Testis (tissue), 3 donors: ENCODE data around the gene PSMC6. TPM values are rescaled to one million over a fixed set of nuclear protein-coding genes. Genes with fewer than 3 reads are reported as not detected.

Experiments
- DNase-seq: peaks from one replicate; pipeline ENCODE4 v3.0.0-alpha.2; 2019
- H3K27ac ChIP-seq, 2 donors: fragments of 200-600 bp; sonication (generic); one replicate each; pipeline ENCODE4 v1.5.1; 2019
- H3K27me3 ChIP-seq: fragments of 200-600 bp; sonication (generic); one replicate; pipeline ENCODE4 v1.5.1; 2019
- H3K36me3 ChIP-seq: fragments of 200-600 bp; sonication (generic); one replicate; pipeline ENCODE4 v1.5.1; 2017; ENCODE audit warnings: low read depth; ENCODE audit errors: missing control alignments
- H3K4me1 ChIP-seq: fragments of 200-600 bp; sonication (generic); one replicate; pipeline ENCODE4 v1.5.1; 2019
- H3K4me3 ChIP-seq, 2 donors: fragments of 200-600 bp; sonication (generic); one replicate each; pipeline ENCODE4 v1.5.1; 2017 to 2019
- H3K9me3 ChIP-seq: fragments of 200-600 bp; sonication (generic); one replicate; pipeline ENCODE4 v1.5.1; 2017
- POLR2A ChIP-seq: fragments of 450-650 bp; IDR thresholded peaks from one replicate; pipeline ENCODE4 v1.6.1; 2017; ENCODE audit warnings: antibody characterized with exemption, mild to moderate bottlenecking, moderate library complexity
- WGBS, 2 donors: methylation state at CpG; one replicate each; pipeline ENCODE4 v1.1.5; 2018; 5-methylcytosine and 5-hydroxymethylcytosine counted together
- intact Hi-C: fragments of 100-400 bp; cut with DNase I; formaldehyde crosslinking; loops from one replicate; pipeline ENCODE4 v1.15.1; 2023; ENCODE audit warnings: low total_unique reads
- polyA plus RNA-seq: library from polyadenylated mRNA; stranded (reverse); fragments of 350-450 nt; fragmentation: Illumina TruSeq; extraction: RNeasy Lipid Tissue Mini Kit (QIAGEN cat#74804); gene quantifications from one replicate; pipeline ENCODE4 v1.2.3, GENCODE V29; 2014; ENCODE audit warnings: low read depth, low replicate concordance; ENCODE audit not compliant: insufficient read depth
- total RNA-seq, 2 donors: library from RNA; depleted of rRNA; stranded (reverse); fragments of >200 nt; gene quantifications; one replicate each; pipeline ENCODE4 v1.2.3, GENCODE V29; 2016
- TF ChIP-seq, protein P1 (sequence below), 3 experiments: fragments of 450-650 bp in 2 of 3; fragments of 200-600 bp in 1 of 3; sonication (generic) in 1 of 3; IDR thresholded peaks; one replicate each; pipeline ENCODE4 v1.5.1; 2016 to 2019; ENCODE audit warnings: antibody characterized with exemption in 3 of 3, mild to moderate bottlenecking in 2 of 3, moderate library complexity in 1 of 3

Gene PSMC6
- total and polyA plus RNA-seq, 3 donors from 2014 or later = 45.0 to 75.9 (median 59.0) TPM

- no peaks in the 10 kb centered on the region for H3K4me1 ChIP-seq
- DNase-seq = no peak
- H3K4me3 ChIP-seq = no peak overlapping the region
- H3K27me3 ChIP-seq = no peaks in the 10 kb centered on the region
- H3K36me3 ChIP-seq = no peaks in the 10 kb centered on the region
- no peaks in the 10 kb centered on the region for H3K9me3 ChIP-seq
- TF ChIP-seq, protein P1, sequence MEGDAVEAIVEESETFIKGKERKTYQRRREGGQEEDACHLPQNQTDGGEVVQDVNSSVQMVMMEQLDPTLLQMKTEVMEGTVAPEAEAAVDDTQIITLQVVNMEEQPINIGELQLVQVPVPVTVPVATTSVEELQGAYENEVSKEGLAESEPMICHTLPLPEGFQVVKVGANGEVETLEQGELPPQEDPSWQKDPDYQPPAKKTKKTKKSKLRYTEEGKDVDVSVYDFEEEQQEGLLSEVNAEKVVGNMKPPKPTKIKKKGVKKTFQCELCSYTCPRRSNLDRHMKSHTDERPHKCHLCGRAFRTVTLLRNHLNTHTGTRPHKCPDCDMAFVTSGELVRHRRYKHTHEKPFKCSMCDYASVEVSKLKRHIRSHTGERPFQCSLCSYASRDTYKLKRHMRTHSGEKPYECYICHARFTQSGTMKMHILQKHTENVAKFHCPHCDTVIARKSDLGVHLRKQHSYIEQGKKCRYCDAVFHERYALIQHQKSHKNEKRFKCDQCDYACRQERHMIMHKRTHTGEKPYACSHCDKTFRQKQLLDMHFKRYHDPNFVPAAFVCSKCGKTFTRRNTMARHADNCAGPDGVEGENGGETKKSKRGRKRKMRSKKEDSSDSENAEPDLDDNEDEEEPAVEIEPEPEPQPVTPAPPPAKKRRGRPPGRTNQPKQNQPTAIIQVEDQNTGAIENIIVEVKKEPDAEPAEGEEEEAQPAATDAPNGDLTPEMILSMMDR (IDR thresholded peaks at IDR 0.05) = no peak
- no peak for TF ChIP-seq POLR2A
- no peak overlapping the region for H3K27ac ChIP-seq
- WGBS, 2 donors = 86 to 97% methylated on average over 2 of the region's 2 CpGs
- intact Hi-C loops = no loop called here
Observed at GRCh38 chr14:52663850-52664249, 43.1 kb upstream of the PSMC6 start.

- H3K9me3 ChIP-seq = no peaks in the 10 kb centered on the region
- H3K4me1 ChIP-seq = no peaks in the 10 kb centered on the region
- H3K27me3 ChIP-seq = no peaks in the 10 kb centered on the region
- no peak overlapping the region for H3K4me3 ChIP-seq
- TF ChIP-seq POLR2A = no peak
- TF ChIP-seq, protein P1 (IDR thresholded peaks at IDR 0.05) = peak in 2 of 3 experiments; percentile 12 to 26
- no peak for DNase-seq
- no peaks in the 10 kb centered on the region for H3K36me3 ChIP-seq
- intact Hi-C loops = no loop called here
- no peak overlapping the region for H3K27ac ChIP-seq
- 95 to 97% methylated on average over 2 of the region's 2 CpGs for WGBS, 2 donors
Observed at GRCh38 chr14:52678591-52678990, 28.4 kb upstream of the PSMC6 start.

DNA sequence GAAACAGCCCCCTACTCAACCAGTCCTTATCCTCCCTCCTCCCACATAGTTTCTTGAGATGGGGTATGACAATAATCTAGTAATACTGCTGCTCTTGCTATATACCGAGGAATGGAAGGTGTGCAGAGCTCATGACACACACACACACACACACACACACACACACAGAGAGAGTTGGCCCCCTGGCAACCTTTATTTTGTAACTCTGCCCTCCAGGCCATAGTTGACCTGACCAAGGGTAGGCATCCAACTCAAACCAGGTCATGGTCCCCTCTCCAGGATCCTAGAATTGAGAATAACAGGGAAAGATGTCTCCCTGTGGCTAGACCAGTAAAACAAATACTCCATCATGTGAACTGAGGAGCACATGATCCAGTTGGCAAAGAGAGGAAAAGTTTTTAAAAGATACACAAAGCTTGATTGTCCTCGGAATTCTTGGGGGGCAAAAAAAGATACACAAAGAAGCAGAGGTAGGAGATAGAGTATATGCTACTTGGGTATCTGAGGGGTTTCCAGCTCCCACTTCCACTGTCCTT lies 22.9 kb upstream of the PSMC6 start:
- no peaks in the 10 kb centered on the region for H3K36me3 ChIP-seq
- no peaks in the 10 kb centered on the region for H3K4me1 ChIP-seq
- intact Hi-C loops = no loop called here
- no peaks in the 10 kb centered on the region for H3K27me3 ChIP-seq
- no peaks in the 10 kb centered on the region for H3K9me3 ChIP-seq
- H3K4me3 ChIP-seq = no peak overlapping the region
- 76 to 80% methylated on average over 2 of the region's 2 CpGs for WGBS, 2 donors
- no peak overlapping the region for H3K27ac ChIP-seq
- DNase-seq = no peak
- TF ChIP-seq POLR2A = no peak
- TF ChIP-seq, protein P1 (IDR thresholded peaks at IDR 0.05) = no peak

- TF ChIP-seq POLR2A = no peak
- TF ChIP-seq, protein P1 (IDR thresholded peaks at IDR 0.05) = no peak
- no peaks in the 10 kb centered on the region for H3K36me3 ChIP-seq
- no peak for DNase-seq
- no peaks in the 10 kb centered on the region for H3K27me3 ChIP-seq
- H3K27ac ChIP-seq = no peak overlapping the region
- no peaks in the 10 kb centered on the region for H3K4me1 ChIP-seq
- no peak overlapping the region for H3K4me3 ChIP-seq
- WGBS, 2 donors = 100% methylated on average over 1 of the region's 1 CpG
- intact Hi-C loops = no loop called here
- no peaks in the 10 kb centered on the region for H3K9me3 ChIP-seq
Observed at GRCh38 chr14:52686176-52686575, 20.8 kb upstream of the PSMC6 start.

DNA sequence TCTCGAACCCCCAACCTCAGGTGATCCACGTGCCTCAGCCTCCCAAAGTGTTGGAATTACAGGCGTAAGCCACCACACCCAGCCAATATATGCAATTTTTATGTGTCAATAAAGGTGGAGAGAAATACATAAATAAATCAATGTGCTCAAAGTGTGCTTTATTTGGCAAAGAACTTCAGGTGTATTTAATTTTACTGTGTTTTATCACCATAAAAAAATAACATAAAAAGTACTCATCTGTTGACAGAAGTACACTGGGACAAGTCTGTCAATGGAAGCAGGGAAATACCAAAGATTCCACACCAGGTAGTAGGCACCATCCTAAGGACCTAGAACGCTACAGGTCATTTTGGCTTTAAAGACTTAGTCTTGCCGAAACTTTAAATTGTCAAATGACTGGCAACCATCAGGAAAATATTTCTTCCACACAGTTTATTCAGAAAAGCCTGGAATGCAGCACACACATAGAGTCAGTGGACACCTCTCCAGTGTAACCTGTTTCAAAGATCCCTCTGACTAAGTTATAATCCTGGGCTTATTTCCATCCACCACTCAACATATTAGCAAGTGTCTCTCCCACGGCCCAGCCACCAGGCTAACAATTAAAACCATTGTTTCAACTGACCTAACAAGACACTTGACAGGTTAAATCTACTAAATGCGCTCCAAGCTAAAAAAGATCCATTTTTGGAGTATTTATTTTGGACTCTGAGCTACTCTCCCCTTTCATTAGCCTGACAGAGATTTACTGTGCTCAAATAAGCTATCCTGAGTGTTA lies 15.8 kb upstream of the PSMC6 start:
- H3K36me3 ChIP-seq = no peaks in the 10 kb centered on the region
- no peaks in the 10 kb centered on the region for H3K9me3 ChIP-seq
- no peak for DNase-seq
- H3K4me3 ChIP-seq = no peak overlapping the region
- H3K27ac ChIP-seq = no peak overlapping the region
- 79 to 87% methylated on average over 7 of the region's 7 CpGs for WGBS, 2 donors
- H3K4me1 ChIP-seq = peaks cover 9% of the 10 kb centered on the region
- H3K27me3 ChIP-seq = no peaks in the 10 kb centered on the region
- TF ChIP-seq, protein P1 (IDR thresholded peaks at IDR 0.05) = no peak
- no peak for TF ChIP-seq POLR2A
- intact Hi-C loops = no loop called here
